ENCODE data around the gene NUBPL. TPM values are rescaled to one million over a fixed set of nuclear protein-coding genes. Genes with fewer than 3 reads are reported as not detected.
"Not testable (repeated sequence)": the region's sequence is repeated elsewhere in the genome, so short reads cannot be mapped to it uniquely, and the experiment has no call there.

The NUBPL gene
- total RNA-seq, 4 donors from 2014 or later = 4.6 to 8.8 (median 7.7) TPM

GRCh38 chr14:31864937-31865855 is 304.0 kb downstream of the NUBPL start:
- no peak overlapping the region for H3K27ac ChIP-seq
- no peak overlapping the region for H3K4me3 ChIP-seq
- DNase-seq = no peak
- no peaks in the 10 kb centered on the region for H3K27me3 ChIP-seq
- TF ChIP-seq POLR2A (IDR thresholded peaks at IDR 0.05) = no peak
- TF ChIP-seq, protein P1, sequence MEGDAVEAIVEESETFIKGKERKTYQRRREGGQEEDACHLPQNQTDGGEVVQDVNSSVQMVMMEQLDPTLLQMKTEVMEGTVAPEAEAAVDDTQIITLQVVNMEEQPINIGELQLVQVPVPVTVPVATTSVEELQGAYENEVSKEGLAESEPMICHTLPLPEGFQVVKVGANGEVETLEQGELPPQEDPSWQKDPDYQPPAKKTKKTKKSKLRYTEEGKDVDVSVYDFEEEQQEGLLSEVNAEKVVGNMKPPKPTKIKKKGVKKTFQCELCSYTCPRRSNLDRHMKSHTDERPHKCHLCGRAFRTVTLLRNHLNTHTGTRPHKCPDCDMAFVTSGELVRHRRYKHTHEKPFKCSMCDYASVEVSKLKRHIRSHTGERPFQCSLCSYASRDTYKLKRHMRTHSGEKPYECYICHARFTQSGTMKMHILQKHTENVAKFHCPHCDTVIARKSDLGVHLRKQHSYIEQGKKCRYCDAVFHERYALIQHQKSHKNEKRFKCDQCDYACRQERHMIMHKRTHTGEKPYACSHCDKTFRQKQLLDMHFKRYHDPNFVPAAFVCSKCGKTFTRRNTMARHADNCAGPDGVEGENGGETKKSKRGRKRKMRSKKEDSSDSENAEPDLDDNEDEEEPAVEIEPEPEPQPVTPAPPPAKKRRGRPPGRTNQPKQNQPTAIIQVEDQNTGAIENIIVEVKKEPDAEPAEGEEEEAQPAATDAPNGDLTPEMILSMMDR (IDR thresholded peaks at IDR 0.05) = no peak
- H3K4me1 ChIP-seq = no peaks in the 10 kb centered on the region
- no peaks in the 10 kb centered on the region for H3K36me3 ChIP-seq
- no peaks in the 10 kb centered on the region for H3K9me3 ChIP-seq

GRCh38 chr14:31867570-31867969 is 306.4 kb downstream of the NUBPL start:
- no peaks in the 10 kb centered on the region for H3K27me3 ChIP-seq
- H3K4me1 ChIP-seq = no peaks in the 10 kb centered on the region
- H3K9me3 ChIP-seq = no peaks in the 10 kb centered on the region
- DNase-seq = no peak
- H3K36me3 ChIP-seq = no peaks in the 10 kb centered on the region
- no peak overlapping the region for H3K27ac ChIP-seq
- TF ChIP-seq POLR2A (IDR thresholded peaks at IDR 0.05) = no peak
- TF ChIP-seq, protein P1 (IDR thresholded peaks at IDR 0.05) = no peak
- H3K4me3 ChIP-seq = no peak overlapping the region

DNA sequence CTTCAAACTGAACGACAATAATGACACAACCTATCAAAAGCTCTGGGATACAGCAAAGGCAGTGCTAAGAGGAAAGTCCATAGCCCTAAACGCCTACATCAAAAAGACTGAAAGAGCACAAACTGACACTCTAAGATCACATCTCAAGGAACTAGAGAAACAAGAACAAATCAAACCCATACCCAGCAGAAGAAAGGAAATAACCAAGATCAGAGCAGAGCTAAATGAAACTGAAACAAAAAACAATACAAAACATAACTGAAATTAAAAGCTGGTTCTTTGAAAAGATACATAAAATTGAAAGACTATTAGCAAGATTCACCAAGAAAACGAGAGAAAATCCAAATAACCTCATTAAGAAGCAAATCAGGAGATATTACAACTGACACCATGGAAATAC is 306.9 kb downstream of the NUBPL start:
- H3K4me1 ChIP-seq, H3K27ac ChIP-seq: not testable (repeated sequence)

DNA sequence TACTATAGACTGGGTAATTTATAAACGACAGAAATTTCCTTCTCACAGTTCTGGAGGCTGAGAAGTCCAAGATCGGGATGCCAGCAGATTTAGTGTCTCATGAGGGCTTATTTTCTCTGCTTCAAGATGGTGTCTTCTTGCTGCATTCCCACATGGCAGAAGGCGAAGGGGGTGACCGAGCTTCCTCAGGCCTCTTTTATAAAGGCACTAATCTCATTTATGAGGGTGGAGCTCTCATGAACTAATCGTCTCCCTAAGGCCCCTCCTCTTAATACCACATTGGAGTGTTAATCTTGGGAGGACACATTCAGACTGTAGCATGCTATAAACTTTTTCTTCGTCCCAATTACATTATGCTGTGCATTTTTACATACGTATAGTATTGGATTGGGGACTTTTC is 315.5 kb downstream of the NUBPL start:
- DNase-seq = no peak
- Histone ChIP-seq H3K27ac (no peak overlapping the region), H3K4me1 (no peaks in the 10 kb centered on the region), H3K9me3 (no peaks in the 10 kb centered on the region), H3K27me3 (no peaks in the 10 kb centered on the region), H3K36me3 (no peaks in the 10 kb centered on the region), H3K4me3 (no peak overlapping the region)
- no peak for TF ChIP-seq POLR2A (IDR thresholded peaks at IDR 0.05)
- TF ChIP-seq, protein P1 (IDR thresholded peaks at IDR 0.05) = no peak

More for the DNA sequence above, 306.9 kb downstream of the NUBPL start:
- H3K4me3 ChIP-seq, H3K36me3 ChIP-seq, H3K27me3 ChIP-seq, H3K9me3 ChIP-seq, DNase-seq: not testable (repeated sequence)

DNA sequence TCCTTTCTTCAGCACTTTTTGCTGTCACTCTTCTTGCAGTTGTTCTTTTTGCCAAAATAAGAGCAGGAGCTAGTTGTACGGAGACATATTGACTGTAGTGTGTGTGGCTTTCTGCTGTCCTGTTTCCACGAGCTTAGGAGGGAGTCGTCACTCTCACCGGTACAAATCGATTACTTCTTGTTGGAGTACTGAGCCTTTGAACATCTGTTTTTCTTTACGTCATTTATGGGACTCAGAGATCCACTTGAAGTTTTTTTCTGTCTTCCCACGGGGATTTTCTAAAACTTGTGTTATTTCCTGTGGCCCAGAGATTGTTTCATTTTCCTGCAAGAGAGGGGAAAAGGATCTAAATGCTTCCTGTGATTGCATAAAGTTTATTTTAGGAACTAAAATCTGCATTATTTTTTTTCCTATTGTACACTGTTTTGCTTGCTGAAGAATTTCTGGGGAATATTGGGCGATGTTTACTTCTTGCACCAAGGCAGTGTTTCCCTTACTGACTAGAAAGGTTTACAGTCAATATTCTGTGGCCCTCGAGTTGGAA is 316.1 kb downstream of the NUBPL start:
- H3K4me1 ChIP-seq = no peaks in the 10 kb centered on the region
- TF ChIP-seq POLR2A (IDR thresholded peaks at IDR 0.05) = no peak
- TF ChIP-seq, protein P1 (IDR thresholded peaks at IDR 0.05) = no peak
- no peaks in the 10 kb centered on the region for H3K36me3 ChIP-seq
- no peak overlapping the region for H3K27ac ChIP-seq
- no peak for DNase-seq
- H3K4me3 ChIP-seq = no peak overlapping the region
- H3K9me3 ChIP-seq = no peaks in the 10 kb centered on the region
- H3K27me3 ChIP-seq = no peaks in the 10 kb centered on the region

- no peak for DNase-seq
- Histone ChIP-seq H3K4me1 (no peaks in the 10 kb centered on the region), H3K36me3 (no peaks in the 10 kb centered on the region), H3K9me3 (no peaks in the 10 kb centered on the region), H3K4me3 (no peak overlapping the region), H3K27ac (no peak overlapping the region), H3K27me3 (no peaks in the 10 kb centered on the region)
- no peak for TF ChIP-seq POLR2A (IDR thresholded peaks at IDR 0.05)
- TF ChIP-seq, protein P1 (IDR thresholded peaks at IDR 0.05) = no peak
Observed at GRCh38 chr14:31879661-31880348, 318.6 kb downstream of the NUBPL start.

All from Peyer's patch (tissue), 4 donors.